ENCODE data around the gene LIFR.
A peak's percentile ranks its signal among the peaks of the same experiment; 100 is the strongest.
"Not testable (repeated sequence)": the region's sequence is repeated elsewhere in the genome, so short reads cannot be mapped to it uniquely, and the experiment has no call there.

LIFR gene, protein sequence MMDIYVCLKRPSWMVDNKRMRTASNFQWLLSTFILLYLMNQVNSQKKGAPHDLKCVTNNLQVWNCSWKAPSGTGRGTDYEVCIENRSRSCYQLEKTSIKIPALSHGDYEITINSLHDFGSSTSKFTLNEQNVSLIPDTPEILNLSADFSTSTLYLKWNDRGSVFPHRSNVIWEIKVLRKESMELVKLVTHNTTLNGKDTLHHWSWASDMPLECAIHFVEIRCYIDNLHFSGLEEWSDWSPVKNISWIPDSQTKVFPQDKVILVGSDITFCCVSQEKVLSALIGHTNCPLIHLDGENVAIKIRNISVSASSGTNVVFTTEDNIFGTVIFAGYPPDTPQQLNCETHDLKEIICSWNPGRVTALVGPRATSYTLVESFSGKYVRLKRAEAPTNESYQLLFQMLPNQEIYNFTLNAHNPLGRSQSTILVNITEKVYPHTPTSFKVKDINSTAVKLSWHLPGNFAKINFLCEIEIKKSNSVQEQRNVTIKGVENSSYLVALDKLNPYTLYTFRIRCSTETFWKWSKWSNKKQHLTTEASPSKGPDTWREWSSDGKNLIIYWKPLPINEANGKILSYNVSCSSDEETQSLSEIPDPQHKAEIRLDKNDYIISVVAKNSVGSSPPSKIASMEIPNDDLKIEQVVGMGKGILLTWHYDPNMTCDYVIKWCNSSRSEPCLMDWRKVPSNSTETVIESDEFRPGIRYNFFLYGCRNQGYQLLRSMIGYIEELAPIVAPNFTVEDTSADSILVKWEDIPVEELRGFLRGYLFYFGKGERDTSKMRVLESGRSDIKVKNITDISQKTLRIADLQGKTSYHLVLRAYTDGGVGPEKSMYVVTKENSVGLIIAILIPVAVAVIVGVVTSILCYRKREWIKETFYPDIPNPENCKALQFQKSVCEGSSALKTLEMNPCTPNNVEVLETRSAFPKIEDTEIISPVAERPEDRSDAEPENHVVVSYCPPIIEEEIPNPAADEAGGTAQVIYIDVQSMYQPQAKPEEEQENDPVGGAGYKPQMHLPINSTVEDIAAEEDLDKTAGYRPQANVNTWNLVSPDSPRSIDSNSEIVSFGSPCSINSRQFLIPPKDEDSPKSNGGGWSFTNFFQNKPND

DNA sequence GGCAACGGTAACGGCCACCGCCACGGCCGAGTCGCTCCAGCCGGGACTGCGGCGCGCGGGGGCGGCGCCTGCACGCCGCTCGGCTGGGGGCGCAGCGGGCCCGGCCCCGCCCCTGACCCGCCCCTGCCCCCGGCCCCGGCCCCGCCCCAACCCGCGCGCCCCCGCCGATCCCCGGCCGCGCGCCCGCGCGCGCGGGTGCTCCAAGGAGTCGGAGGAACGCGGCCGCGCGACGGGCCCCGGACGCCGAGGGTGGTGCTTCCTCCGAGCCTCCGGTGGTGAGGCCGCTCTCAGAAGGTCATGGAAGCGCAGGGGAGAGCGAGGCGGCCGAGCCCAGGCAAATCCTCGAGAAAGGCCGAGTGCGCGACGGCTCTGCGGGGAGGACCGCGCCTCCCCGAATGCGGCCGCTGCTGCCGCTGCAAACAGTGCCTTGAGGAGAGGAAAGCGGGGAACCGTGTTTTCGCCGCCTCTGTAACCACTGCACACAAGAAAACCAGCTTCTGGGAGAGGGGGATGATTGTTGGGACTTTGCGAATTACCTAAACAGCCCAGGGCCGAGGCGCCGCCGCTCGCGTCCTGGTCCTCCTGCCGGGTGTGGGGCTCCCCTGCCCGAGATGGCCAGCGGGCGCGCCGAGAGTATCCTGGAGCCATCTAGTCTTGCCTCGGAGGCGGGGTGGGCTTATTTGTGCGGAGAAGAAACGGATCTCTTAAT, at the start of gene LIFR:
Gene LIFR, minus strand, starts transcription at position 48 of the 709 bp plus-strand sequence. CDS start 25,999 bp downstream, outside the sequence.
- peak; percentile 6 for DNase-seq (ENCODE audit: low spot score)

DNA sequence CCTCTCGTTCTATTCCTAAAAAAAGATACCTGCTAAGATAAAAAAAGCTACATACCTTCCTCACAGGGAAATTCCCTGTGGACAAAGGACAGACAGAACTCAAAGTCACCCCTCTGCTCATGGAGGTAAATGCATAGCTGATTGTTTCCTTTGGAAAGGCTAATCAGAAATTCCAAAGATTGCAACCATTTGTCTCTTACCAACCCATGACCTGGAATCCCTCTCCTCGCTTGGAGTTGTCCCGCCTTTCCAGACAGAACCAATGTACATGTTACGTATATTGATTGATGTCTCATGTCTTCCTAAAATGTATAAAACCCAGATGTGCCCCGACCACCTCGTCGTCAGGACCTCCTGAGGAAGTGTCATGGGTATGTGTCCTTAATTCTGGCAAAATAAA, 49.2 kb upstream of the LIFR start:
- no peak for DNase-seq (ENCODE audit: low spot score)

DNA sequence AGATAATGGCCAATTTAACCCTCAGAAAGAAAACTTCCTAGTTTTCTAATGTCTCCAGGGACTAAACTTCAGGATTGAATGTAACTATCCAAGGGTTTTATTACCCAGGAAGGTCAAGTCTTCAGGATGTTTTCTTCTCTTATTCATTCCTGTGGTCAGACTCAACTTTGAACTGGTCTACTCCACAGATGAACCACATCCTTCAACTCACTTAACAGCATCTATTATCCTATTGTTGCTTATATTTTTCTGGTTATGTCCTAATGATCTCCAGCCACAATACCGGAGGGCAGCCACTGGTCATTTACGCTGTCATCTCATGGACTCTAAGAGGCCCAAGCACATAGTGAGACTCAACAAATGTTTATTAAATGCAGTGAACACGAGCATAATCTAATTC, 47.2 kb upstream of the LIFR start:
- peak; percentile 14 for DNase-seq (ENCODE audit: low spot score)

DNA sequence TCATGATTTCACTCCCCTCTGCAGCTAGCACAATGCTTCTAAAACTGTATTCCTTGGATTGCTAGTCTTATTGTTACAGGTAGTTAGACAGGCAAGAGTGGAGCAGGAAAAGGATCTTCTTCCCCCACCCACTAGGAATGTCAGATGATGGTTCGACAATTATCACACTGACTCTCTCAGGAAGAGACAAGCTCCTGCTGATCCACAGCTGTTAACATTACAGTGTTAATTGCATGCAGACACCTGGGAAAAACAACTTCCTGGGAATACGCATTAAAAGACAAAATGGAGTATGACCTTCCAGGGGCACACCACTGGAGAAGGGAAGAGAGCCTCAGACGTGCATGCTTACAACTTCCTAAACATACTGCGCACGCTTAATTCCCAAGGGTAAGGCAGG, 46.2 kb upstream of the LIFR start:
- no peak for DNase-seq (ENCODE audit: low spot score)

DNA sequence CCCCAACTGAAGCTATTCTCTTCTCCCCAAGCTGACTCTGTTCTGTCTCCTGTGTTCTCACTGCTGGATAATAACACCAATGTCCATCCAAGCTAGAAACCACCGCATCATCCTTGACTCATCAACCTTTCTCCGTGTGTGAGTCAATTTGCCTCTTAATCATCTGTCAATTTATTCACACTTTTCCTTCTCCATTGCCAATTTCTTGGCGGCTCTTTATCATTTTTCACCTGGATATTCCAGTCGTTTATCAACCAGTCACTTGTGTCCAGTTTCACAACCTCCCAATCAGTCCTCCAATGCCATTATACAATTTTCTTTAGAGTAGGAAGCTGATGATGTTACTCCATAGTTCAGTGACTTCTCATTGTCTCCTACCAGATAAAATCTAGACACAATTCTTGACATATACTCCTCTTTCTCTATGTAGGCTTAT, 45.4 kb upstream of the LIFR start:
- no peak for DNase-seq (ENCODE audit: low spot score)

DNA sequence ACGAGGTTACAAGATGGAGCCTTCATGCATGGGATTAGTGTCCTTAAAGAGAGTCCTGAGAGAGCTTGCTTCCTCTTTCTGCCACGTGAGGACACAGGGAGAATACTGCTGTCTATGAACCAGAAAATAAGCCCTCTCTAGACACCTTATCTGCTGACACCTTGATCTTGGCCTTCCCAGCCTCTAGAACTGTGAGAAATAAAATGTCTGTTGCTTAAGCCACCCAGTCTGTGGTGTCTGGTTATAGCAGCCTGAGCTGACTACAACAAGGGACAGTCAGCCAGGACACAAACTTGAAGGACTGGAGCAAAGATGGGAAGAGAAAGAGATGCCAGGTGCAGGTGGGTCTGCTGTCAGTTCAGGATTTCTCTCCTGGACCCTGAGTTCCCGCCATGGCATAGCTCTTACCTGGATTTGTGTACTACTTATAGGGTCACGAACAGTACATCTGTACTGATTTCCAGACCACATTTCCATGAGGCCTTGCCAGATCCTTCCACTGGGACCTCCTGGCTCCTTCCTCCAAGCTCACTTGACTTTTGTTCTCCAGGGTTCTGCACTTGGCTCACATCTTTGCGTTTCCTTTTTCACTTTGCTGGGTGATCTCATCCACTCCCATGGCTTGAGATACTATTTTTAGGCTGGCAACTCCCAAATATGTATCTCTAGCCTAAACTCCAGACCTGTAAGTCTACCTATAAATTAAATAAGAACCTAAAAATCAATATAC, 44.9 kb upstream of the LIFR start:
- DNase-seq (ENCODE audit: low spot score): no peak

DNA sequence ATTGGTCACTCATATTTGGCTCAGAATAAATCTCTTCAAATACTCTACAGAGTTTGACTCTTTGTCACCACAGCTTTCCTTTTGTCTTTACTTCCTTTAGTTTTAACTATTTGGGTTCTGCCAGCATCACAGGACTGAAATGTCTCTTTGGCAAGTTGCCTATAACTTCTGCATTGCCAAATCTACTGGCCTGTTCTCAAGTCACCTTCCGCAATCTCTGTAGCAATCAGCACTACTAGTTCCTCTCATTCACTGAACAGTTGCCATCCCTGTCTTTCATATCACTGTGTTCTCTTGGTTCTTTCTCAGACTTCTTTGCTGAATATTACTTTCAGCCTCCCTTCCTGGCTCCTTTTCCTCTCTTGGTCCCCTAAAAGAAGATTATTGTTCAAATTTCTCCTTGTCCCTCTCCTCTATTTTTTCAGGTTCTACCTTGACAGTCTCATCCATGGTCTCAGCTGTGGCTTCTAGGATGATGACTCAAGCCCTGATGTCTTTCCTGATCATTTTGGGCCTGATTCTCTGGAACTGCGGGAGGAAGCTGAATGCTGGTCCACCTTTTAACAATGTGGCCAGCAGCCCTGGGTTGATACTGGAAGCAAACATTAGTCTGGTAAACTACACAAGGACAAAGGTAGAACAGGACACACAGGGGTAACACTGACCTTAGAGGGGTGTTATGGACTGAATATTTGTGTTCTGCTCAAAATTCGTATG, 44.0 kb upstream of the LIFR start:
- no peak for DNase-seq (ENCODE audit: low spot score)

DNA sequence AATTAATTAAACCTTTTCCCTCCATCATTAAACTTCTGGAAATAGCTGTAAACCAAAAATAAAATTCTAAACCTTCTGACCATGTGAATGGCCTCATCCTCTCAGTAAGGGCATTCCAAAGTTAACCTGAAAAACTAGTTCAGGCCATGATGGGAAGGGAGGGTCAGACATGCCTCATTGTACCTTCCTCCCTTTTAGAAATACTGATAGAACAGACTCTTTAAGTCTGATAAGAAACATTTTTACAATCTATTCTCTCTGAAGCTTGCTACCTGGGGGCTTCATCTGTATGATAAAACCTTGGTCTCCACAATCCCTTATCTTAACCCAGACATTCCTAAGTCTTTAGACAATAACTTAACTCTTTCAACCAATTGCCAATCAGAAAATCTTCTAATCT, 43.3 kb upstream of the LIFR start:
- not testable (repeated sequence) for DNase-seq (ENCODE audit: low spot score)

DNA sequence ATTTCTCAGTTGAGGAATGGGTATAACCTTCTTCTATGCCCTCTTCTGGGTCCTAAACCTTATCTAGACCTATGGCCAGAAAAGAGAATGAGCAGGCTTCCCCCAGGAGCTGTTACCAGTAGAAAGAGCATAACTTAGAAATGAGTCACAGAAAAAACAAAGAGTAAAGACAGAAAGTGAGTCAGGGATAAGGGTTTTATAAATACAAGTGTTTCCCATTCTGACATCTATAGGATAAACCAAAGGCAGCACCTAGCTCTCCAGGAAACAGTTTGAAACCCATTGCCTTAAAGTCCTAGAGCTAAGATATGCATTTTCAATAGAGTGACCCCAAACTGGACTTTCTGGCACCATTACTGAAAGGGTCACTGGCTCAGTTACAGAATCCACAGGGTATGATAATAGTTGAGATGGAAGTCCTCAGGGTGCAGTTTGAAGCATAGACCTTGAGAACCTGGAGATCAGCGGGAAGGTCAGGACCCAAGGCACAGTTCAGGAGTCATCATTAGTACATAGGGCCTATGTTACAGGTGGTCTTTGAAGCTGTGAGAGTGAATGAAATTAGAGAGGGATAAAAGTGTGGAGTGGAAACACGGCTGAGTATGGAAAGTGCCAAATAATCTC, 42.7 kb upstream of the LIFR start:
- DNase-seq (ENCODE audit: low spot score): no peak

DNA sequence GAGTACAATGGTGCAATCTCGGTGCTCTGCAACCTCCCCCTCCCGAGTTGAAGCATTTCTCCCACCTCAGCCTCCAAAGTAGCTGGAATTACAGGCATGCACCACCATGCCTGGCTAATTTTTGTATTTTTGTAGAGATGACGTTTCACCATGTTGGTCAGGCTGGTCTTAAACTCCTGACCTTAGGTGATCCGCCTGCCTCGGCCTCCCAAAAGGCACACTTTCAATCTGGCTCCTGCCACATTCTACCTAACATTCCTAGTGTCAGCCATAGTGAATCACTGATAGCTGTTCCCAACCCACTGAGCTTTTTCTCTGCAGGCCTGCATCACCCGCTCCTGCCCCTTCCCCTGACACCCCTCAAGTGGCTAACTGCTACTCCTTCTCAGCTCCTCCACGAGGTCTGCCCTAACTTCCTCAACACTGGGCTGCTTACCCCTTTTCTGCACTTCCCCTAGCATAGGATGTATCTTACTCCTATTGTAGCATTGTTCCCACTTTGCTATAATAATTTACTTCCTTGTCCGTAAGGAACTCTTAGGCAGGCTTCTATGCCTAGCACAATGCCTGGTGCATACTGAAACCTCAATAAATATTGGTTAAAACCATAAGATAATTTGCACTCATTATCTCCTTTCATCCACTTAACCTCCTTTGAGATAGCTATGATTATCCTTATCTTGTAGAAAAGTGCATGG, 42.0 kb upstream of the LIFR start:
- no peak for DNase-seq (ENCODE audit: low spot score)

DNA sequence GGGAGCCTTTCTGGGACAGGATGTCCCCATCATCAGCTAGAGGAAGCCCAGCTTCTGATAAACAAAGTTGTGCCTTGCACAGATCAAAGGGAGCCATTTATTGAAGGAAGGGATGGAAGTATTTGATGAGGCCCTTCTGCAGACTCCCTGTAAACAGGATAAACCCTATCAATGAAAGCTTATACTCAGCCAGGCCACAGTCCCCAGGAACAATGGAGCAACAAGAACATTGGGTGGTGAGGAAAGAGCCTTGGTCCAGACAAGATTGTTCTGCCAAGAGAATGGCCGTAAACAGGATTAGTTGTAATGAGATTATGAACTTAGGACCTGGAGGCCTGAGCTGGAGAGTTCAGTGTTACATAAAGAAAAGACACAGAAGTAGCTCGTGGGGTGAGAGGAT, 40.5 kb upstream of the LIFR start:
- no peak for DNase-seq (ENCODE audit: low spot score)

DNA sequence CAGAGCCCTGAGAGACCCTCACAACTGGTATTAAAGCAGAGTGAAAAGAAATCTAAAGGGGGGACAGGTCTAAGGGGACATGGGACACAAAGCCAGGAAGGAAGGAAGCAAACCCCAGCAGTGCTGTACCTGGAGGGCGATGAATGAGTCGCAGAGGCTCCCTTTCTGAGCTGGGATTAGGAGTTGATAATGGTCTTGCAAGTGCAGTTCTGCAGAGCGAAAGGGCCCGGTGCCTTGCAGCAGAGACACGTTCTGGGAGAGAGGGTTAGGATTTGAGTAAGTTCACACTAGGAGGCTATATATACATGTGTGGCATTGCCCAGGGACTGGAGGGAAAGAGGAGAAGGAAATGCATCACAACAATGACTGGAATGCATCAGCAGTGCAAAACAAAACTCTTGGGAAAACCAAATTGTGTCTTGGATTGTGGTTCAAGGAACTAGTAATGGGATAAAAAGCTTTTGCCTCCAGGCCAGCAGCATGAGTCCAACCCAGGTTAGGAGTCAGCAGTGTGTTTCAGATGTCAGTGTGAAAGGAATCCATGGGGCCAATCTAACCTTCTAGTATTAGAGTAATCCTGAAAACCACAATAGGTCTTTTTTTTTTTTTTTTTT, 38.8 kb upstream of the LIFR start:
- DNase-seq (ENCODE audit: low spot score): no peak

DNA sequence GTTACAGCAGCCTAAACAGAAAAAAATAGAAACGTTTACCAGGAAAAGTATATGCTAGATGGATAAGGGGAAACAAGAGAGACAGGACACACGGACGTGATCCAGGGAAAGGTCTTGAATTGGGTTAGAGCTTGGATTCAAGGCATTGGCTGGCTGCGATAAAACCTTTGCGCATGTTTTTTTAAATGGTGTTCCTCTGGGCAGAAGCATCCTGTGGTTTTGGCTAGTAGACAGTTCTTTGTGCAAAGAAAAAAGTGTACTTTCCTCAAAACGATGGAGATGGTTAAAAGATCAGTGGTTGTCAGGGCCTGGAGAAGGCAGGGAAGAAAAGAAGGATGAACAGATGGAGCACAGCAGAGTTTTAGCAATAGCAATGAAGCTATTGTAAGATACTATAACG, 37.5 kb upstream of the LIFR start:
- DNase-seq (ENCODE audit: low spot score): no peak

DNA sequence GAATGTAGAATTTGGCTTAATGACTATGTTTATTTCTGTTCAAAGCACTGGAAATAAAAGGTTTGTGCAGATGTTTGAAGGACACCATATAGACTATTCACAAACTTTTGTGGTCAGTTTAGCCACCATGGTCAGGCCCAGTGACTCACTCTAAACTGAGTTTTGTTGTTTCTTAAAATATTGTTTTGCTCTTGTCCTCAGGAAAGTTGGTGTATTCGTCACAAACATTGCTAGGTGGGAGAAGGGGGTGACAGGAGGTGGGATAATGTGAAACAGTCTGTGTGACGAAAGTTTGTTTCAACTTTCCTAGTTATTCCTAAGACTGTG, 35.0 kb upstream of the LIFR start:
- DNase-seq (ENCODE audit: low spot score): no peak

DNA sequence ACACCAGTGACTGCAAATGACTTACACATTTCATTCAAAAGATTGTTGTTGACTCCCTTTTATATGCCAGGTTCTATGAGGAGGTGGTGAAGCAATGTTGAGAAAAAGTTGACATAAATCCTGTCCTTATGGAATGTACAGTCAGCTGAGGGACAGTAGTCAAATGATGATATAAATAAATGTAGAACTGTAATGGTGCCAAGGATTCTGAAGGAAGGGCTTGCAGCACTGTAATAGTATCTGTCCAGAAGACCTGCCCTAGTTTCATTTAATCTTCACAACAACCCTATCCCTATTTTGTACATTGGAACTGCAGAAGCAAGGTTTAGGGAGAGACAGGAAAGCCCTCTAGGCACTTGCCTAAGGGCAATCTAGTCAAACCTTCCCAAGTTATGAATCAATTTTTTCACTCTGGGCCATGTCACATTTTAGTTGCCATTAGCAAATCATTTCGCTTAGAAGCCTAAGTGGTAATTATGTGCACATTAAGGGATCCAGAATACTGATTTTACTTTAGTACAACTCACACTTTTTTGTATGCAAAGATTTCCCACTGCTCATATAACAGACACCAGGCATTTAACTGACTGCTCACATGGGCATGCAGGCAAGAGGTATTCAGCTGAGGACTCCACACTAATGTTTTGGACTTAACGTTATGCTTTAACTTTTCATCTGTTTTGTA, 34.5 kb upstream of the LIFR start:
- DNase-seq (ENCODE audit: low spot score): no peak

DNA sequence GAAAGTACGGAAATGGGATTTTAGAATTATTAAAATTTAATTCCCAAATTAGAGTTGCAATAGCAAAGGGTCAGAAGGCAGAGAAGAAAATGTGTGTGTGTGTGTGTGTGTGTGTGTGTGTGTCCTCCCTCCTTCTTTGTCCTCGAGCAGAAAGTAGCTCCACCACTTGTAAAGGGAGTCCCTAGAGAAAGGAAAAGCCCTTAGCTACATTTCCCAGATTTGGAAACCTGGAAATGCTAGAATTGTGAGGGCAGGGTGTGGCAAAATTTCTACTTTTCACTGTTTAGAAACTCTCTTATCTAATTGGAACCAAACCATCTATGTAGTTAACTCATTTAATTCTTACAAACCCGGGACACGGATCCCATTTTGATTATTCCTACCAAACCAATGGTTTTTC, 33.2 kb upstream of the LIFR start:
- DNase-seq (ENCODE audit: low spot score): no peak

DNA sequence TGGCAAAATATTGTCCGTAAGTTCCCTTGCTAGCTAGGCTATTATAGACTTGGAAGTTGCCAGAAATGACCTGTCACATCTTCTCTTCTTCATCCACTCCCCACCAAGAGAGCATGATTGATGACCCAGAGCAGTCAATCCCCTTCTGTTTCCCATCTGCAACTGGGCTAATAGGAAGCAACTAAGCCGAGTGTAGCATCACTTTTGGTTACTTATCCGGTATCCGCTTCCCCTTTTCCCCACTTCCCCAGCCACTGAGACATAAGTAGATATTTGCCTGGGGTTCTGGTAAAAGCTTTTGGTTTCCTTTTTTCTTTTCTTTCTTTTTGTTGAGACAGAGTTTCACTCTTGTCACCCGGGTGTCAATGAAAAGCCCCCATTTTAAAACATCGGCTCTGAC, 29.4 kb upstream of the LIFR start:
- DNase-seq (ENCODE audit: low spot score): no peak

DNA sequence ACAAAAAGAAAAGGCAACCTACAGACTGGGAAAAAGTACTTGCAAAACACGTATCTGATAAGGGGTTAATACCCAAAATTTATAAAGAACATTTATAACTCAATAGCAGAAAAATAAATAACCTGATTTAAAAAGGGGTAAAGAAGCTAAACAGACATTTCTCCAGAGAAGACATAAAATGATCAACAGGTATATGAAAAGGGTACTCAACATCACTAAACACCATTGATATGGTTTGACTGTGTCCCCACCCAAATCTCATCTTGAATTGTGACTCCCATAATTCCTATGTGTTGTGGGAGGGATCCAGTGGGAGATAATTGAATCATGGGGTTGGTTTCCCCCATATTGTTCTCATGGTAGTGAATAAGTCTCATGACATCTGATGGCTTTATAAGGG, 27.1 kb upstream of the LIFR start:
- no peak for DNase-seq (ENCODE audit: low spot score)

DNA sequence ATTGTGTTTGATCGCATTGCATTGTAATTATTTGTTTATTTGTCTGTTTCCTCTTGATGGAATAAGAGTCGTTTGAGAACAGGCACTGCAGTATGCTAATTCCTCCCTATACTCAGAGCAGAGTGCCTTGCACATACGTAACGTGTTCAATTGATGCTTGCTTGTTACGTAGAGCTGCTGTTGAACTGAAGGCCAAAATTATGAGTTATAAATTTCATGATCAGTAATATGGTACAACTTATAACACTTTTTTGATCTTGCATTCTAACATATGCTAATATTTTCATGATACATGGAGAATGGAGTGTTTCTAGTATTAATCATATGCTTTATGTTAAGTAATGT, 26.5 kb upstream of the LIFR start:
- no peak for DNase-seq (ENCODE audit: low spot score)
